Stimulated activated CD8-positive, alpha-beta memory T cell treated with anti-CD3 and anti-CD28 coated beads, Interleukin-15, amount 100 ng/mL, for 4 hours (primary cell): ENCODE measurements around the gene ARHGEF4.

ENCODE experiments used
- DNase-seq, 2 donors: peaks; one replicate each; pipeline ENCODE4 v3.0.0-alpha.2; 2020; ENCODE audit warnings: low read depth in 2 of 2

Gene ARHGEF4

DNA sequence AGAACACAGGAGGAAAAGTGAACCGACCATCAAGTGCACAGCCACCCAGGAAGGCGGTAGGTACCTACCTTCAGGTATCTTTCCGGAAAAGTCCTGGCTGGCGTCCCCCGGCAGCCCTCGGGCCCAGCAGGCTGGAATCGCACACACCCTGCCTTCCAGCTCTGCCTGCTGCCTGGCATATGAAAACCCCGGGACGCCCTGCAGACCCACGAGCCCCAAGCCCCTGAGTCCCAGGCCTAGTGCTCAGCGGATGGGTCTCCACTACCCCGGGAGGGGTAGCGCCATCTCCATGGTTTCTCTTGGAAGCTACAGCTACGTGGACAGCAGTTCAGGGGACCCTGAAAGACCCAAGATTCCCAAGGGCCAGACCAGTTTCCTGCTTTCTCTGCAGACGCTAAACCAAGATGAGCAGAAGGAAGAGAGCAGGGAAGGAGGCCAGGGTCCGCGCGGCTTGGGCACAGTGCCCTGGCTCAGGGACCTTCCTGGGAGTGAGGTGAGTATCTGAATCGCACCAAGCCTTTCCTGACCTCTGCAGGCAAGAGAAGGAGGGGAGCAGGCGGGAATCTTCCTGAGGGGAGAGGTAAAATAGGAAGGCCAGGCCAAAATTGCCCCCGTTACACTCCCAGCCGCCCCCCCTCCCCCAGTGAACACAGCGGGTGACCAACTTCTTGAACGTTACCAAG, 80.4 kb downstream of the ARHGEF4 start:
- DNase-seq: no peak

DNA sequence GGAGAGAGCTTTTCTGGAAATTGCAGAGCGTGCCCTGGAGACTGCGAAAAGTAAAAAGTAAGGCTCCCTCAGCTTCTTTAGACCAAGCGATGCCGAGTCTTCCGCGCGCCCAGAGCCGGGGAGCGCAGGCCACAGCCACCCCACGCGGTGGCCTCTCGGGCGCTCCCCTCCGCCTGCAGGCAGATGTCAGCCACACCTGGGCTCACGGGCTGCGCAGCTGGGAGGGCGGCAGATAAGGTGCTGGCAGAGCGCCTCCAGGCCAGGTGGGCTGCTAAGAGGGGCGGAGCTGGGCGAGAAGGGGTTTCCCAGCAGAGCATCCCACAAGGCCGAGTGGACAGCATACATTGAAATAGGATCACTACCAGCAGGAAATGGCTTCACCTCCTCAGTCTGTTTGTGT, 81.7 kb downstream of the ARHGEF4 start:
- DNase-seq: no peak

DNA sequence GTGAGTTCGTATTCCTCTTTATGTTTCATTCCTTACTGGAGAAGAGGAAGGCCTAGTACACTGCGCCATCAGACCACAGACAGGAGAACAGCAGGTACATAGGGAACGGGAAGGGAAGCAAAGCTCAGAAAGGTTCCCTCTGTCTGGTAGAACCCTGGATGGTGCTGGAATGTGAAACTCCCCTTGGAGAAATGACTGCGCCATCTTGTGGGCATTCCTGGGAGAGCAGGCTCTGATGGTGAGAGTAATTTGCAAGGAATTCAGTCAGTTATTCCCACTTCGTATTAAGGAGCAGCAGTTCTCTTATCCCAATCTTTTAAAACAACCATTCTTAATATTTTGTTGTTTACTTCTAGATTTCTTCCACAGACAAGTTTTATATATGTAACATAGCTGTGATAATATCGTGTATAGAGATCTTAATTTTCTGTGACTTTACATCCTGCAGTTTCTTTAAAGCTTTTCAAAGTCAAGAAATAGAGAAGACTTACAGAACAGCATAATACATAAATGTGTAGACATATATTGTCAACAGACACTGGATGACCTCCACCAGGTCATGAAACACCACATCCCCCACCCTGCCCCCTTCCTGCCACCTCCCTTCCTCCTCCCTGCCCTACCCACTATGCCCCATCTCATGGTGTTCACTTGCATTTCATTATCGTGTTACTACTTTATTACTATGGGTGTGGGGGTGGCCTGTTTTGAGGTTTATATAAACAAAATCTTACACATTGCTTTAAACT, 83.9 kb downstream of the ARHGEF4 start:
- DNase-seq: peak in 1 of 2 donors; percentile 26

DNA sequence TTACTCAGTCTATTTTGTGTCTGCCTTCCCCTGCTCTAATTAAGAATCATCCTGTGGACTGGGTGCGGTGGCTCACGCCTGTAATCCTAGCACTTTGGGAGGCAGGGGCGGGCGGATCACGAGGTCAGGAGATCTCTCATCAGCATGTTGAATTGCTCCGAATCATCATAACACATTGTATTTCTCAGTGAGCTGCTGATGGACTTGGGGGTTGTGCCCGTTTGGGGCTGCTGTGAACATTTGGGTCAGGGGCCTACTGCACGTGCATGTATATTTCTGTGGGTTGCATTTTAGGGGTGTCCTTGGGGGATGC, 84.4 kb downstream of the ARHGEF4 start:
- no peak for DNase-seq

DNA sequence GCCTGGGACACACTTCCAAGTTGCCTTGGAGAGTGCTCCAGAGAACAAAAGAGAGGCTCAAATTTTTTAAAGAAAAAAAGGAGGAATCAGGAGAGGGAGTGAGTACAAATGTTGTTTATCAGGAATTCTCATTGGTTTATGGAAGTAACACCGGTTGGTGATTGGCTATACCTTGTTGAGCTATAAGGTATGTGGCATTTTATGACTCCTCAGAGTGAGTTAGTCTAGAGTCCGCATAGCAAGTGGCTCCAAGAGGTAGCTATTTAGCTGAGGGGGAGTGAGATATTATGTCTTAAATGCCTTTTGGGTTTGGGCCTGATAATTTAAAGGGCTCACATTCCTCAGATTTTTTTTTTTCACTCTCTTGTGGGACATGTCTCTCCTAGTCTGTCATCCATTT, 85.7 kb downstream of the ARHGEF4 start:
- DNase-seq: no peak

DNA sequence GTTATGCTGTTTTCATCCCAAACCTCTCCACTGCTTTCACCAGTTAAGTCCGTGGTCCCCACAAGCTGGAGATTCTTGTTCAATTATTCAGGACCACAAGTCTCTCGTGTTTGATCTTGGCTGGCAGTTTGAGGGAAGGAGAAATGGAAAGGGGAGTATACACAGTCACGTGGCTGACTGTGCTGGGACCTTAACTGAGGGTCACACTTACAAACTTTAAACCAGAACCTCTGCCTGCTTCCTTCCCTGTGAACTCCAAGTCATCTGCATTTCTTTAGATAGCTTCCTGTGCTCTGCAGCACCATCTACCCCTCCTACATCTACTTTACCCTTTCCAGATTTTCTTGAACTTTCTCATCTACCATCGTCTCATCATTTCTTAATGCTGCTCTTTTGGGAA, 91.7 kb downstream of the ARHGEF4 start:
- no peak for DNase-seq

DNA sequence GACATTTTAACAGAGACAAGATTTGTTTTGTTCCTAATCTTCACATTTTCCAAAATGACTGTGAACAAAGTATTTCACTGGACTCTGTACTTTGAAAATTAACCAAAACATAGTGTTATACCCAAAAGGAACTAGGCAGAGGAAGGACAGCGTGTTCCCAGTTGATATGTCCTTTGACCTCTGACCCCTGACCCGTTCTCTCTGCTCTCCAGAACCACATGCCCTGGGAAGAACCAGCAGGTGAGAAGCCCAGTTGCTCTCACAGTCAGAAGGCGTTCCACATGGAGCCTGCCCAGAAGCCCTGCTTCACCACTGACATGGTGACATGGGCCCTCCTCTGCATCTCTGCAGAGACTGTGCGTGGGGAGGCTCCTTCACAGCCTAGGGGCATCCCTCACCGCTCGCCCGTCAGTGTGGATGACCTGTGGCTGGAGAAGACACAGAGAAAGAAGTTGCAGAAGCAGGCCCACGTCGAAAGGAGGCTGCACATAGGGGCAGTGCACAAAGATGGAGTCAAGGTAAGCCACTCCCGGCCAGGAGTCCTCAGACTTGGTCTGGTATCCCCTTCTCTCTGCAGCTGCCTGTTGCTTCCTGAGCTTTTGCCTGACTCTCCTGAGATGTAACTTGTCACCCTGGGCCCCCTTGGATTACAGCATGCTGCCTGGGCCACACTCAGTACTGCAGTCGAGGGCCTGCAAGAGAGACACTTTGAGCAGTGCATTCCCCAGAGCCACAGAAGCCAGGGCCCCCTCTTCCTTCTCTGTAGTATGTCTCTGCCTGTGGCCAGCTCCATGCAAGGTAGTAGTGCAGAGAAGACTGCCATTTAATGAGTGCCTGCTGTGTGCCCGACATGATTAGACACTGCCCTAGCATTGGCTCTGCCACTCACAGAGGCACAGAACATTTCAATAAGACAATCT, 94.3 kb downstream of the ARHGEF4 start:
- DNase-seq: no peak

DNA sequence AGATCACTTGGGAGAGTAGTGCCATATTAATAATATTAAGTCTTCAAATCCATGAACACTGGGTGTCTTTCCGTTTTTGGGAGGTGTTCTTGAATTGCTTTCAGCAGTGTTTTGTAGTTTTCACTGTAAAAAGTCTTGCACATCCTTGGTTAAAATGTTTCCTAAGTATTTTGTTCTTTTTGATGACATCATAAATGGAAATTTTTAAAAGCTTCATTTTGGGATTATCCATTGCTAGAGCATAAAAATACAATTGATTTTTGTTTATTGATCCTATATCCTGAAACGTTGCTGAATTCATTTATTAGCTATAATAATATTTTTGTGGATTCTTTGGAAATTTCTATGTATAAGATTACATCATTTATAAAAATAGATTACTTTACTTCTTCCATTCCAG, 96.8 kb downstream of the ARHGEF4 start:
- no peak for DNase-seq

DNA sequence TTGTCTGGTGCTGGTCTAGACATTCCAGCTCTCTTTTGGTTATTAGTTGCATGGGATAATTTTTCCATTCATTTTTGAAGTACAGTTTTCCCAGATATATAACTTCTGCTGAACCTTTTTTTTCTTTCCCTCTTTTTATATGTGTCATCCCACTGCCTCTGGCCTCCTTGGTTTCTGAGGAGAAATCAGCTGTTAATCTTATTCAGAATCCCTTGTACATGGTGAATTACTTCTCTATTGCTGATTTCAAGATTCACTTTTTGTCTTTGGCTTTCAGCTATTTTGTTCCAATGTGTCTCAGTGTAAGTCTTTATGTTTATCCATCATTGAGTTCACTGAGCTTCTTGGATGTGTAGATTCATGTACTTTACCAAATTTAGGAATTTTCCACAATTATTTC, 99.7 kb downstream of the ARHGEF4 start:
- DNase-seq: no peak

DNA sequence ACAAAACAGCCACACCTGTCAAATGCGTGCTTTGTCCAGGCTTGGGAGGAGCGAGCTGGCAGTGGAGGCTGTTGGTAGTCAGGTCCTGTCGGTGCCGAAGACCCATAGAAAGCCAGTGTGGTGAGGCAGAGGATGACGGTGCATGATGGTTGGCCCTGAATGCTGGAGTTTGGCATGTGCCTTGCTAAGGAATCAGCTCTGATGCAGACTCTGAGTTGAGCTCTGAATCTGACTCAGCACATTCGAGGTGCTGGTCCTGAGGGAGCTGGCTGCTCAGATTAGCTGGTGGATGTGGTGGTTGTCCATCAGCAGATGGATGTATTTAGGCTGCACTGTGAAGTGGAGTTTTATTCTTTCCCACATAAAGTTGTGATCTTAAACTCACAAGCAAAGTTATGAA, 111.3 kb downstream of the ARHGEF4 start:
- no peak for DNase-seq

DNA sequence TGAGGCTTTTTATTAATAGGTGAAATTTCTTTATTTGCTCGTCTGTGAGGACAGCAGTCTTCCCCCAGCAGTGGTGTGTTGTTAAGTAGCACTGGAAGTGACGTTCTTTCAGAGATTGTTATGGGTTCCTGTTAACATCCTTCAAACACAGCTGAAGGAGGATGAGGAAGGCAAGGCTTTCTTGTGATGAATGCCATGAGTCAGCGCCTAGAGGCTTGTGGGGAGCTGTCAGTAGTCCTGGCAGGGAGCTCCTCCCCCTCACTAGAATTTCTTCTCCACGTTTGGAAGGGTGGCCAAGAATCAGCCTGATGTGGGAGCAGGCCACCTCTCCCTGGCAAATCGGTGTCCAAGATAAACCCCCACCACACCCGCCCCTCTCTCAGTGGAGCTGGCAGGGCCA, 113.2 kb downstream of the ARHGEF4 start:
- DNase-seq: no peak

DNA sequence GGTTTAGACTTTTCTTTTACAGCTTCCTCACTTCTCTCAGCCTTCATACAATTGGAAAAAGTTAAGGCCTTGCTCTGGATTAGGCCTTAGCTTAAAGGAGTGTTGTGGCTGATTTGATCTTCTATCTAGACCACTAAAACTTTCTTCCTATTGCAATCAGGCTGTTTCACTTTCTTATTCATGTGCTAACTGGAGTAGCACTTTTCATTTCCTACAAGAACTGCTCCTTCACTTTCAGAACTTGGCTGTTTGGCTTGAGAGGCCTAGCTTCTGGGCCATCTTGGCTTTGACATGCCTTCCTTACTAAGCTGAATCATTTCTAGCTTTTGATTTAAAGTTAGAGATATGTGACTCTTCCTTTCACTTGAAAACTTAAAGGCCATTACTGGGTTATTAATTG, 114.3 kb downstream of the ARHGEF4 start:
- DNase-seq: no peak

DNA sequence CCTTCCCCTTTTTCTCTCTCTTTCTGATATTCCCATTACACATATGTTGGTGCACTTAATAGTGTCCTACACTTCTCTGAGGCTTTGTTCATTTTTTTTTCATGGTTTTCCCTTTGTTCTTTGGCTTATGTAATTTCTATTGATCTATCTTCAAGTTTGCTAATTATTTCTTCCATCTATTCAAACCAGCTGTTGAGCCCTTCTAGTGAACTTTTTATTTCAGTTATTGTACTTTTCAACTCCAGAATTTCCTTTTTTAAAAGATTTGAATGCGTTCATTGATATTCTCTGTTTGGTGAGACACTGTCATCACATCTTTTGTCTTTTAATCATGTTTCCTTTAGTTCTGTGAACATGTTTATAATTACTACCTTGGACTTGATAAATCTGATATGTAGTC, 118.2 kb downstream of the ARHGEF4 start:
- no peak for DNase-seq

DNA sequence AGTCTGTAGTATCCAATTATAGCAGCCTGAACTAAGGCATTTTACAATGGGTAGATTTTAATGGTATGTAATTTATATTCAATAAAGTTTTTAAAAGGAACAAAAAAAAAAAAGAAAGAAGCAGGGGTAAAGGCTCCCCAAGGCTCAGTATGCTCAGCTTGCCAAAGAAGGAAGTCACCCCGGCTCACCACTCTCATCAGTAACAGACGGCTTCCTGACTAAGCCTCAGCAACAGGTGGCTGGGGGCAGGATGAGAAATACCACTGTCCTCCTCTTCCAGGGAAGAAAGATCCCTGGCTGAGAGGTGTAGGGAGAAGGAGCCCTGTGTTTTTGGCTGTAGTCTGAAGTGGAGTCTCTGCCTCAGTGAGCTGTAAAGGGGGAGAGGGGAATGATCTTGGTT, 121.2 kb downstream of the ARHGEF4 start:
- DNase-seq: no peak

DNA sequence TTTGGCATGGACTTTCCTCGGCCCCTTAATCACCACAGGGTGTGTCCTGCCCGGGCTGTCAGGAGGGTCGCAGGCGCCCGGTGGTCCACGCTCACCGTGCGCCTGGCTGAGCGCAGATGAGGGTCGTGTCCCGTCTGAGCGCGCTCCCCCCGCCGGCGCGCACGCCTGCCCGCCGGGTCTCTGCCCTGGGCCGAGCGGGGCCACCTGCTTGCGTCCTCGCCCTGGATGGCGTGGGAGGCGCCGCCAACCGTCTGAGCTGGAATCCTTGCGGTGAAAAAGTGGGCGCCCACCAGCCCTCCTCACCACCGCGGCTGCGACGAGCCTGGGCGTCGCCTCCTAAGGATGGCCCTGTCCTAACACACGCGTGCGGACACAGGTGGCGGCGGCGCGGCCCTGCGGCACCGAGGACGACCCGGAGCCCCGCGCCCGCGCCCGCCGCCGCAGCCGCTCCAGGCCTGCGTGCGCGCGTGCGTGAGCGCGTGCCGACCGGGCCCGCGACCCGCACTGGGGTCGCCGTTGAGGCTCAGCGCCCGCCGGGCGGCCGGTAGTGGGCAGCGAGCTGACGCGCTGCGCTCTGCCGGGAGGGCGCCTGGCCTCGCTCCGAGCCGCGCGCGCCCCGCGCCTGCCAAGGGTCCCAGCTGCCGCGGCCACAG, 126.6 kb downstream of the ARHGEF4 start:
- DNase-seq: no peak

DNA sequence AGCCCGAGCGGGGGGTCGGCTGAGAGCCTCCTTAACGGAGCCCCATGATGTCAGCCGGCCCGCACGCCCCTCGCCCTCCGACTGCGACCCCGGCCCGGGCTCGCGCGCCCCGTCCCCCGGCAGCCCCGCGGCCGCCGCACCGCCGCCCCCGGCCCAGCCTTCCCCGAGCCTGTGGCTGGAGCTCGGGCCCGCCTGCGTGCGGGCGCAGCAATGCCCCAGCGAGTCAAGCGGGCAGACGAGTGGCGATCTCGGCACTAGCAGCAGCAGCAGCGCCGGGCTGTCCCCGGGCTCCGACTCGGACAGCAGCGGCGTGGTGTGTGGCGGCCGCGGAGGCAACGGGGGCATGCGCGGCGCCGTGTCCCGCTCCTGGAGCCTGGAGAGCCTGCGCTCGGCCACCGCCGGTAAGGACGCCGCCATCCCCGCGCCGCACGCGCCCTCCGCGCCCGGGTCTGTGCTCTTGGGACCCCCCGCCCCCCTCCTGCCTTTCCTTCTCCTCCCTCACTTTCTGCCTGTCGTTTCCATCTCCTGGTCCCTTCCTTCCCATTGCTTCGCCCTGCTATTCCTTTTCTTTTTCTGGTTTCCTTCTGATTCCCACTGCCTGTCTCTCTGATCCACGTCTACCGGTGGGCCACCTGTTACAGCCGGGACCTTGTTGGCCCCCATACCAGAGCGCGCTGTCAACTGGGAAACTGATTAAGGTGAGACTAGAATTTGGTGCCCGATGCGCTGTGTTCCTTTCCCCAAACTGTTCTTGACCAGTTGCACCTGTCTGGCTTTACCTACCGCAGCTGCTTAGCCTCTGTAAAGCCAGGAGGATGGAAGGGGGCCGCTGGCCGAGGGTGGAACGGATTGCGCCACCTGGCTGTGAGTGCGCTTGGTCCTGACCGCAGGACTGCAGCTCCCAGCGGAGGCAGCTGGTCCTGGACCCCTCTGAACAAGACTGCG, 127.4 kb downstream of the ARHGEF4 start:
- DNase-seq: no peak

DNA sequence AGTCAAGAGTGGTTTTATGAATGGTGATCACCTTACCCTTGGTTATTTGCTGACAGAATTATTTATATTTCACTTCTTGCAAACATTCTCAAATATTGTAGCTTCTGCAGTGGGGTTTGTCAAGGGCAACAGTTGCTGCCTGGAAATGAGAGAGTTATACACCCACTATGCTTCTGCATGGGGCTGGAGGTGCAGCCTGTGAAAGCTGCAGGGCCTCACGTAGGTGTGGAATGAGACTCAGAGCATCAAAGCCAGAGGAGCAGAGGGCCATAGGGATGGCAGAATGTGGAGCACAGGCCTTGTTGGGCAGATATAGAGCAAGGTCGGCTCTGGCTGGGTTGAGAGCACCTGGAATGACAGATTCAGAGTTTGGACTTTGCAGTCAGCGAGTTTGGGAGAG, 128.2 kb downstream of the ARHGEF4 start:
- no peak for DNase-seq

DNA sequence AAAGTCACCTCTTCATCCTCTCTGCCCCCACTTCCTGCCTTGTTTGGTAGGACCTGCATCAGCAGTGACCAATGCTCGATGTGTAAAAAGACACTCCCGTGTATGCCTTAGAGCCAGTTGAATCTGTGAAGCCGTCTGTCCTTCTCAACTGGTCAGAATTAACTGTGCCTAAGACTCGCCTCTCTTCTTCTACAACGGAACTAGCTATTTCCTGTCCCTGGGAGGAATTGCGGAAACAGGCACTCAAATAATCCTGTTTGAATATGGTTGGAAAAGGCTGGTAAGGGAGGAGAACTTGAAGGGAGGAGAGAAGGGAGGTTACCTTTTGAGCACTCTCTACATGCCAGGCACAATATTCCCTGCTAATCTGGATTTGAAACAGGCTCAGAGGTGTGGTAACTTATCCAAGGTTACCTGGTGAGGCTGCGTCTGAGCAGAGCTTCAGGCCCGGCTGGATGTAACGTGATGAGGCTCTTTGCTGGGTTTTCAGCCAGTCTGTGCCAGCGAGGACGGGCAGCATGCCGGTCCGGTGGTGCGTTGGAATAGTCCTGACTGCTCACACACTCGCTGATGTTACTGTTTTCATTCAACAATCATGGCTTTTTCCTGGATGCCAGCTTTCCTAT, 129.5 kb downstream of the ARHGEF4 start:
- DNase-seq: no peak

DNA sequence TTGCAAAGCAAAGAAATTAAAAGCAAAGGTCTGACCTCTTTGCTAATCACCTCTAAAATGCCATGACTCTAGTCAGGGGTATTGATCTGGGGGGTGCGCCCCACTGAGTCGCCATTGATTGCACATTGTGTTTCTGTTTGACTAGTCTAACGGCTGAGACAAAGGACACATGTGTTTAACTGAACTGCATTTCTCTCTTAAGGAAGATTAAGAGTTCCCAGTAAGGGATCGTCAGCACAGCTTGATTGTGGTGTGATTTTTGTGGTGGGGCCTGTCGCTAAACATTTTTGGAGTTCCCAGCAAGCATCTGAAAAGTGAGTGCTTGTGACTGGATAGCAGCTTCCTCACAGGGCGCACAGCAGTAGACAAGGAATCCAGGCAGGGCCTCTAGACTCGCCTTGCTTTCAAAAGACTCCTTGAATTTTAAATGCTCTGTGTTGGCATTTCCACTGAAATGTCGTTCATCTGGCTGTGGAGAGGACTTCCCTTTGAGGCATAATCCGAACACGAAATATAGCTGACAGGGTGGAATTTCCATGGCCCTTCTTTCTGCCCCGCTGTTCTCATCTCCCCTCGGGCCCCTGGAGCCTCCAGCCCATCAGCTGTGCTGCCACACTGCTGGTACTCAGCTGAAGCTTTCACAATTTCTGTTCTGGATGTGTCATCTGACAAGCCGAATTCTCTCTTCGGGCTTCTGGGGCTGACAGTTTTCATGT, 130.2 kb downstream of the ARHGEF4 start:
- no peak for DNase-seq

DNA sequence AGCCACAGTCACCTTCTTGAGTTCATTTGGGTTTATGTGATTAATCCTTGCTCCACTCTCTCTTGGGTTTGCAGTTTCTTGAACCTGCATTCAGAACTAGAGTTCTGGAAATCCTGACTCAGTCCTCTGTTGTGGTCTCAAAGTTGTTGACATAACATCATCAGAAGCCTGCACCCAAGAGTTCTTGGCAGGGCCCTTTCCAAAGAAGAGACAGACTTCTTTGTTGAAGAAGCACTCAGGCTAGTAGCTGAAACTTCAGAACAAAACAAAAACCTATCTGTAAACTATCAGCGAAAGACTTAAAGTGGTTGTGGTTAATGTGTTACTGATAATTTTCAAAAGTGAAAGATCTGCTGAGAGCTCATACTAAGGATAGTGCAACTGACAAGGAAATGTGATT, 135.7 kb downstream of the ARHGEF4 start:
- no peak for DNase-seq
